ENCODE measurements around the gene NTHL1. TPM values are rescaled to one million over a fixed set of nuclear protein-coding genes. Genes with fewer than 3 reads are reported as not detected.
"Not testable (repeated sequence)": the region's sequence is repeated elsewhere in the genome, so short reads cannot be mapped to it uniquely, and the experiment has no call there.

The NTHL1 gene
- total RNA-seq, 2 experiments from 2014 or later, result 19.4 to 20.7 TPM

- ATAC-seq (ENCODE audit: low read depth), result no peak
- DNase-seq, result no peak
- no peaks in the 10 kb centered on the region for H3K36me3 Mint-ChIP-seq
- H3K27me3 Mint-ChIP-seq, result no peaks in the 10 kb centered on the region
- no peaks in the 10 kb centered on the region for H3K9me3 Mint-ChIP-seq
- H3K27ac Mint-ChIP-seq, result no peak overlapping the region
- H3K4me3 Mint-ChIP-seq, result no peak overlapping the region
- H3K4me1 Mint-ChIP-seq, result no peaks in the 10 kb centered on the region
- POLR2A ChIA-PET, result no interaction called here
Observed at GRCh38 chr16:2037647-2038381, 9.8 kb downstream of the NTHL1 start.

- POLR2A ChIA-PET, result no interaction called here
- no peaks in the 10 kb centered on the region for H3K9me3 Mint-ChIP-seq
- H3K36me3 Mint-ChIP-seq, result no peaks in the 10 kb centered on the region
- no peak overlapping the region for H3K4me3 Mint-ChIP-seq
- no peak for ATAC-seq (ENCODE audit: low read depth)
- DNase-seq, result no peak
- no peak overlapping the region for H3K27ac Mint-ChIP-seq
- no peaks in the 10 kb centered on the region for H3K4me1 Mint-ChIP-seq
- no peaks in the 10 kb centered on the region for H3K27me3 Mint-ChIP-seq
Observed at GRCh38 chr16:2037115-2037514, 10.5 kb downstream of the NTHL1 start.

- Mint-ChIP-seq H3K27me3 (no peaks in the 10 kb centered on the region), H3K4me3 (no peak overlapping the region), H3K9me3 (no peaks in the 10 kb centered on the region), H3K27ac (no peak overlapping the region), H3K36me3 (no peaks in the 10 kb centered on the region), H3K4me1 (no peaks in the 10 kb centered on the region)
- POLR2A ChIA-PET, result no interaction called here
- ATAC-seq (ENCODE audit: low read depth), result no peak
- no peak for DNase-seq
Observed at GRCh38 chr16:2036200-2036966, 11.3 kb downstream of the NTHL1 start.

- POLR2A ChIA-PET, result no interaction called here
- Mint-ChIP-seq H3K36me3 (no peaks in the 10 kb centered on the region), H3K4me1 (no peaks in the 10 kb centered on the region), H3K27me3 (no peaks in the 10 kb centered on the region), H3K27ac (no peak overlapping the region), H3K4me3 (no peak overlapping the region), H3K9me3 (no peaks in the 10 kb centered on the region)
- no peak for ATAC-seq (ENCODE audit: low read depth)
- no peak for DNase-seq
Observed at GRCh38 chr16:2035431-2036199, 12.0 kb downstream of the NTHL1 start.

GRCh38 chr16:2034696-2035430 is 12.8 kb downstream of the NTHL1 start:
- no peak for ATAC-seq (ENCODE audit: low read depth)

DNA sequence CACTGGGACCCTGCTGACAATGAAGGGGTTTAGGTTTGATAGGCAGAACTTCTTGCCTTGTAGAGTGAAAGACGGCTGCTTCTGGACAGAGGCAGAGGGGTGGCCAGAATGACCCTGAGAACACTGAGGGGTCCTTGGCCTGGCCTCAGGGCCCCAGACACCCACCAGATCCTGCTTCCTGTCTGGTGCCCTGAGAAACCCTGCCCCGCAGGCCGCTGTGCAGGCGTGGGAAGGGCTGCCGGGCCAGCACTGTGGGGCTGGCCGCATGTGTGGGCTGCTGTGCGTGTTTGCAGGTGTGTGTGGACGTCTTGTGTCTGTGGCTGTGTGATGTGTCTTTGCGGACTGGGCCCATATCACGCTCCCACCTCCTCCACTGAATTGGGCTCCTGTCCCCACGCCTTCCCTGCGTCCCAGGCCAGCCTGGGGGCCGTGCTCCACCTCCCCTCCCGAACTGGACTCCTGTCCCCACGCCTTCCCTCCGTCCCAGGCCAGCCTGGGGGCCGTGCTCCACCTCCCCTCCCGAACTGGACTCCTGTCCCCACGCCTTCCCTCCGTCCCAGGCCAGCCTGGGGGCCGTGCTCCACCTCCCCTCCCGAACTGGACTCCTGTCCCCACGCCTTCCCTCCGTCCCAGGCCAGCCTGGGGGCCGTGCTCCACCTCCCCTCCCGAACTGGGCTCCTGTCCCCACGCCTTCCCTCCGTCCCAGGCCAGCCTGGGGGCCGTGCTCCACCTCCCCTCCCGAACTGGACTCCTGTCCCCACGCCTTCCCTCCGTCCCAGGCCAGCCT is 13.5 kb downstream of the NTHL1 start:
- H3K27me3 Mint-ChIP-seq; H3K9me3 Mint-ChIP-seq; ATAC-seq (ENCODE audit: low read depth); DNase-seq; H3K4me3 Mint-ChIP-seq; POLR2A ChIA-PET; H3K4me1 Mint-ChIP-seq; H3K36me3 Mint-ChIP-seq; H3K27ac Mint-ChIP-seq: not testable (repeated sequence)

More at GRCh38 chr16:2034696-2035430, 12.8 kb downstream of the NTHL1 start:
- no peaks in the 10 kb centered on the region for H3K9me3 Mint-ChIP-seq
- H3K4me3 Mint-ChIP-seq, result no peak overlapping the region
- no peaks in the 10 kb centered on the region for H3K36me3 Mint-ChIP-seq
- no peak for DNase-seq
- H3K27ac Mint-ChIP-seq, result no peak overlapping the region
- H3K4me1 Mint-ChIP-seq, result no peaks in the 10 kb centered on the region
- H3K27me3 Mint-ChIP-seq, result no peaks in the 10 kb centered on the region
- POLR2A ChIA-PET, result no interaction called here

DNA sequence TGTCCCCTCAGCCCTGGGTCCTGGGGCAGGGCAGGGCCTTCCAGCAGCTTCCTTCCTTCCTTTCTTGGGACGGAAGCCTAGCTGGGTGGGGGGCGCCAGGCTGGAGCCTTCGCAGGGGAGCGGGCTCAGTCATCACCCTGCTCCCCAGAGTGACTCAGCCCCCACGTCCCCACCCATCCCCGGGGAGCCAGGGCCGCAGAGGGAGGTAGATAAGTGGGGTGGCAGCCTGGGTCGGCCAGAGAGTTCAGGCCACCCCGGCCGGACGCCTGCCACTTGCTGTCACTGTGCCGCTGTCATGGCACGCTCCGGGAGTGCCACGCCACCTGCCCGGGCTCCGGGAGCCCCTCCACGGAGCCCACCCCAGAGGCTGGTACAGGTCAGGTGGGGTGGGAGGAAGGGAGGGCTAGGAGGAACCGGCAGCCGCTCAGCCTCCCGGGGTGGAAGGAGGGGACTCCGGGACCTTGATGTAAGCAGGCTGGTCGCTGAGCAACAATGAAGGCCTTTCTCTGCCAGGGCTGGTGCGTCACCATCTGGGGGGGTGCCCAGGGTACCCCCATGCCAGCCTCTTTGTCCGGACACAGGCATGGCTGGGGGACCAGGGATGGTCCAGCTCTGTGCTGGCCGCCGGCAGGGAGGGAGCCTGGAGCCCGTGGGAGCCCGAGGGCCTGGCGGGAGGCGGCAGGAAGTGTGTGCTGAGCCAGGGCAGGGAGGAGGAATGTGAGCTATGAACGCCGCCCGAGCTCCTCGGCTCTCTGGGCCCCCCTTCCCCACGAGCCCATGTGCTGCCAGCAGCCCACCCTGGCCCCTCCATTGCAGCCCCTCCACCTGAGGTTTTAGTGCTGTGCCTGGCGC is 14.4 kb downstream of the NTHL1 start:
- DNase-seq, result no peak
- peak; percentile 30 for ATAC-seq (ENCODE audit: low read depth)

DNA sequence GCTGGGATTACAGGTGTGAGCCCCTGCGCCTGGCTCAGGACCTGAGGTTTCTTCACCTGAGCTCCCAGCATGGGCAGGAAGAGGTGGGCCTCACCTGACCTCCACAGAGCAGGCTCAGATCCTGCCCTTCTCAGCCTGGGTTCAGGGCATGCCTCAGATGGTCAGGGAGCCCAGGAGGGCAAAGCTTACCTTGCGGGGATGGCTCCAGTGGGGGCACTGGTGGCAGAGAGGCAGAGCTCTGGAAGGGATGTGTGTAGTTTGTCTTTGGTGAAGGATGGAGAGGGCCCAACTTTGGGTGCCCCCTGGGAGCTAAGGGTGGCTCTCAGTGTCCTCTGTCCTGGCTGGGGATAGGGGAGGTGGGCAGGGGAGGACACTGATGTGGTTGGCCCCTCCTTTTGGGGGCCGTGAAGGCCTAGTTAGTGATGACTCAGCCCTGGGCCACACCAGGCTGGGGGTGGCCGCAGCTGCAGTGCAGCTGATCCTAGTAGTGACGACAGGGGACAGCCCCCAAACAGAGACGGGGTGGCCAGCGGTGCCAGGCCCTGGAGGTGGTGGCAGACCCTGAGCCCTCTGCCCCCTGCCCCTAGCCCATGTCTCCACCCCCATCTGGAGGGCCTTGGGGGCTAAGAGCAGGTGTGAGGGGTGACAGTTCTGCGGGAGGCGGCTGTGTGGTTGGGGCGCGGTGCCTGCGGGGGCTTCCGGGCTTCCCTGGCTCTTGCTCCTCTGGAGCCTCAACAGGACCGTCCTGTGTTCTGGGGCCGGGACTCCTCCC is 15.2 kb downstream of the NTHL1 start:
- no peak for ATAC-seq (ENCODE audit: low read depth)
- Mint-ChIP-seq H3K4me1 (peaks cover 3% of the 10 kb centered on the region), H3K36me3 (no peaks in the 10 kb centered on the region), H3K27me3 (peaks cover 4% of the 10 kb centered on the region), H3K27ac (no peak overlapping the region), H3K9me3 (no peaks in the 10 kb centered on the region), H3K4me3 (no peak overlapping the region)
- DNase-seq, result peak; percentile 39
- POLR2A ChIA-PET, result interaction anchor here (1.1 to 1.3 kb wide), 3 partner anchors 8 to 123 kb away, joined by 3 to 4 read pairs (median 3); partner anchors contain the start of genes NTHL1, TRAF7 and TSC2

More for the DNA sequence above, 14.4 kb downstream of the NTHL1 start:
- POLR2A ChIA-PET, result interaction anchor here (1.1 kb wide), 1 partner anchor 9 kb away, joined by 3 read pairs; no protein-coding TSS in a partner anchor
- H3K4me1 Mint-ChIP-seq, result no peaks in the 10 kb centered on the region
- H3K27me3 Mint-ChIP-seq, result peaks cover 4% of the 10 kb centered on the region
- H3K4me3 Mint-ChIP-seq, result peak overlapping the region; percentile 22
- peak overlapping the region; percentile 48 for H3K27ac Mint-ChIP-seq
- no peaks in the 10 kb centered on the region for H3K36me3 Mint-ChIP-seq
- H3K9me3 Mint-ChIP-seq, result no peaks in the 10 kb centered on the region

DNA sequence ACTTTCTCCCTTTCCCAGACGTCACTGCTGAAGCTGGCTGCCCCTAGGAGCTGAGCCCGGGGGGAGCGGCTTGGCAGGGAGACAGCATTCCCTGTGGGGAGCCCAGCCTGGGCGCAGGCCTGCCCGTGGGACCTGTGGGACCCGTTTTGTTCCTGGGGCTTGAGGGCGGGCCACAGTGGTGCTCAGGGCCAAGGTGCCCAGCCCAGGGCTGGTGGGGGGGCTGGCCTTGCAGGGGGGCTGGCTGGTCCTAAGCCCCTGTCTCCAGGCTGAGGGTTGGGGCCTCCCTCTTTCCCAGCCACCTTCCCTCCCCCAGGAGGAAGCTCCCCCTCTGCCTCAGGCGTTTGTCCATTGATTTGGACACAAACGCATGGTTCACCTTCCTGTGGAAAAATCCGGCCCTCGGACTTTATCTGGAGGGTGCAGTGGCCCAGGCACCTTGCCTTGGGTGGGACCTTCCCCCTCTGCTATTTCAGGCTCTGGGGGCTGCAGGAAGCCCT is 16.5 kb downstream of the NTHL1 start:
- DNase-seq (peak; percentile 25), ATAC-seq (ENCODE audit: low read depth) (no peak)
- Mint-ChIP-seq H3K36me3 (no peaks in the 10 kb centered on the region), H3K9me3 (no peaks in the 10 kb centered on the region), H3K27ac (no peak overlapping the region), H3K4me3 (no peak overlapping the region), H3K27me3 (peaks cover 4% of the 10 kb centered on the region), H3K4me1 (peaks cover 3% of the 10 kb centered on the region)
- POLR2A ChIA-PET, result interaction anchor here (1.3 kb wide), 1 partner anchor 124 kb away, joined by 4 read pairs; the partner anchor contains the start of gene TRAF7

GRCh38 chr16:2030036-2030435 is 17.6 kb downstream of the NTHL1 start:
- Mint-ChIP-seq H3K9me3 (no peaks in the 10 kb centered on the region), H3K4me3 (no peak overlapping the region), H3K27me3 (peaks cover 8% of the 10 kb centered on the region), H3K36me3 (no peaks in the 10 kb centered on the region), H3K4me1 (peaks cover 3% of the 10 kb centered on the region), H3K27ac (no peak overlapping the region)
- ATAC-seq (ENCODE audit: low read depth), result no peak
- POLR2A ChIA-PET, result no interaction called here
- DNase-seq, result no peak

DNA sequence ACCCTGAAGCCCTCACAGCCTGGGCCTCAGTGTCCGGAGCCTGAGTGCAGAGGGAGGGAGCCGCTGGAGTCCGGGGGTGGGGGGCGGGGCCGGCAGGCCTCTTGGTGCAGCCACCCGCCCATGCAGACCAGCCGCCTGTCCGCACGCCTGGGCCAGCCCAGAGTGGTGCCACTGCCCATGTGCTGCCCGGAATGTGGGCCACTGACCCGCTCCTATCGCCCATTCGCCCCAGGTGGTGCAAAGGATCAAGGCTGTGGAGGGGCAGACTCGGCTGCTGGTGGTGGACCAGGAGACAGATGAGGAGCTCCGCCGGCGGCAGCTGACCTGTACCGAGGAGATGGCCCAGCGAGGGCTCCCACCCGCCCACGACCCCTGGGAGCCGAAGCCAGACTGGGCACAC is 18.3 kb downstream of the NTHL1 start:
- Mint-ChIP-seq H3K27me3 (peaks cover 11% of the 10 kb centered on the region), H3K27ac (no peak overlapping the region), H3K4me3 (no peak overlapping the region), H3K4me1 (peaks cover 3% of the 10 kb centered on the region), H3K9me3 (no peaks in the 10 kb centered on the region), H3K36me3 (no peaks in the 10 kb centered on the region)
- DNase-seq (no peak), ATAC-seq (ENCODE audit: low read depth) (no peak)
- POLR2A ChIA-PET, result no interaction called here

All from activated naive CD8-positive, alpha-beta T cell treated with anti-CD3 and anti-CD28 coated beads, Interleukin-2, amount 10 ng/mL, durations not matched to agents 7 days and 5 days (primary cell).